HPDE6-E6E7 (cell line): ENCODE measurements around the gene TMTC1.
A peak's percentile ranks its signal among the peaks of the same experiment; 100 is the strongest.

Experiments used
- DNase-seq: peaks from one replicate; pipeline ENCODE4 v3.0.0; 2011; ENCODE audit warnings: missing footprints; ENCODE audit errors: extremely low spot score

TMTC1 gene

DNA sequence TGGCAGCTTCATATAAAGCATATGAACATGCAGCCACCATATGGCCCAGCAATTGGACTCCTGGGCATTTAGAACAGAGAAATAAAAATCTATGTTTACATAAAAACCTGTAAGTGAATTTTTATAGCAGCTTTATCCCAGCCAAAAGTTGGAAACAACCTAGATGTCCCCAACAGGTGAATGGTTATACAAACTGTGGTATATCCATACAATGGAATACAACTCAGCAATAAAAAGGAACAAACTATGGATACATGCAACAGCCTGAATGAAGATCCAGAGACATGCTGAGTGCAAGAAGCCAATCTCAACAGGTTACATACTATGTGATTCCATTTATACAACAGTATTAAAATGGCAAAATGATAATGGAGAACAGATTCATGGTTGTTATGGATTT, 3.7 kb downstream of the TMTC1 start:
- no peak for DNase-seq

DNA sequence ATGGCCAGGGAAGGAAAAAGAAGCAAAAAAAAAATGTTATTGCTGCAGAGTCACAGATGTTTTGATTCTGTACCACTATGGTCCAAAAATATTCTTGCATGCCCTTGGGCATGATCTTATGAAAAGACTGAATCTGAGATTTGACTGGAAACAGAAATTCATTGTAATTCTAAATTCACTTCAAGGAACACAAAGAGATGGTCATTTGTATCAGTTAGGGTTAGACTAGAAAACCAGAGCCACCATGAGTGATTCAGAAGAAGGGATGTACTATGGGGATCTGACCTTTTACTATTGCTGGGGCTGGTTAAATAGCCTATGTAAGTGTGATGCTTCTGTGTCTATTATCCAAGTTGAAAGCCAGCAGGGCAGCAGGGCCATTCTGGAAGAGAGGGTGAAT, 5.2 kb downstream of the TMTC1 start:
- no peak for DNase-seq

DNA sequence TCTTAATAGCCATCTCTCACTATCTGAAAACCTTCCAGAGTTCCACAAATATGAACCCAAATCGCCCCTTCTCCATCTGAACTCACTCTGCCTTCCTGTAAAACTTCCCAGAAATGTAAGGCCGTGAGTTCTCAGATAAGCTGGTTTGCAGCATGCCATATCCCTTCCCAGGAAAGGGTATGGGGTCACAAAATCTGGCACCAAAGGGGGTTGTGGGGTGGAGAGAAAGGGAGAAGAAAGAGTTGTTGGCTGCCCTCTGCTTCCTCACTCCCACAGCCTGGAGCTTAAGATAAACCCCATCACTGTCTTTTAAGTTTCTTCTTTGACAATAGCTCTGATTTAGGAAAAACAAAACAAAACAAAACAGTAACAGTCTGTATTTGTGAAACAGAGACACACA, 10.7 kb downstream of the TMTC1 start:
- DNase-seq: no peak

DNA sequence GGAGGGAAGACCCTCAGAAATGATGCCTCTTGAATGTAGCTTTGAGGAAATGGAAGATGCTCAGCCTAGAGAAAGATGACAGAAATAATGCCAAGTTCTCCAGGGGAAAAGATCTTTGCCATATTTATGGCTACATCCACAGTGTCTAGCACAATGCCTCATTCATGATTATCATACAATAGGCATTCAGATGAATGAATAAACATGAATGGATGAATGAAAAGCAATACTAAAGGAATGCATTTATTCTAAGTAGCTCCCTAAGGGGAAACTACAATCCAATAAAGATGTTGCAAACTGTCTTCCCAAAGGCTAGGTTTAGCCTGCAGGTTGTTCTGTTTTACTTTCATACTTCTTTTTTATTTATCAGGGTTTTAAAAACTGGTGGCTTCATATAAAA, 12.0 kb downstream of the TMTC1 start:
- DNase-seq: no peak

DNA sequence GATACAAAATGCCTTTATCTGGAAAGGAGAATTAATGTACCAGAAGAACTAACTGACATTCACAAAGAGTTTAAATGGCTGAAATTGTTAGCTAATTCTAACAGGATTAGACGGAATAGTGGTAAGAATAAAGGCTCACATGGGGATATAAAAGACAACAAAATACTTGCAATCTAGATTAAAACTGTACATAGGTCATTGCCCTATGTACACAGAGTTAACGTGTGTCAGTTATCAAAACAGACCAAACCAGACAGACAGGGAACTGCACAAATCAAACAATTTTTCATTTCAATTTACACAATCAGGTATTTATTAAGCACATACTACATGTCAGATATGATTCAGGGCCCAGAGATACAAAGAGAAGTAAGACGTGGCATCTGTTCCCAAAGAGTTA, 12.6 kb downstream of the TMTC1 start:
- no peak for DNase-seq

DNA sequence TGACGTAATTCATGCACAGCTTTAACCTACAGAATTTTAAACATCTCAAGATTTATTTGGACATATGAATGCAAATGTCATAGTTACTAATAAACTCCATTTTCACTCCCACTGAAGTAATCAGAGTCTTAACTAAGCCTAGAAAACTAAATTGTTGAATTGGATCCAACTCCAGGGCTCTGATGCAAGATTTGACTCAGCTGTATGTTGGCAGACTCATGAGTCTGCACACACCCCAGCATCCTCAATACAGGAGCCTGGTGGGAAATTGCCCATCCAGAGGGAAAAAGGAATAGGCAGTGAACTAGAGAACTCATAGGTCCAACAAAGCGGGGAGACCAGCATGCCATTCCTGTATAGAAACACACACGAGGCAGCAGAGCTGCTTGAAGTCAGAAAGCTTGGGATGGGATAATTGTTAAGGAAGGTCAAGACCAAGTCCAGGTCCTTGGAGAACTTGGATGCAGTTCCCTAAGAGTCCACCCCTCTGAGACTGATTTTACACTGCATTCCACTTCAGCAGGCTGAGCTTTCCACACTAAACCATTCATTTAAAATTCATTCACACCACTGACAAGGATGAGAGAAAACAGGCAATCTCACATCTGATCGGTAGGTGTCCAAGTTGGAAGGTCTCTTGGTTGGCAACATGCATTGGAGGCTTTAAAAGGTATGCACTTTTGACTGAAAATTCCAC, 14.4 kb downstream of the TMTC1 start:
- DNase-seq: no peak

DNA sequence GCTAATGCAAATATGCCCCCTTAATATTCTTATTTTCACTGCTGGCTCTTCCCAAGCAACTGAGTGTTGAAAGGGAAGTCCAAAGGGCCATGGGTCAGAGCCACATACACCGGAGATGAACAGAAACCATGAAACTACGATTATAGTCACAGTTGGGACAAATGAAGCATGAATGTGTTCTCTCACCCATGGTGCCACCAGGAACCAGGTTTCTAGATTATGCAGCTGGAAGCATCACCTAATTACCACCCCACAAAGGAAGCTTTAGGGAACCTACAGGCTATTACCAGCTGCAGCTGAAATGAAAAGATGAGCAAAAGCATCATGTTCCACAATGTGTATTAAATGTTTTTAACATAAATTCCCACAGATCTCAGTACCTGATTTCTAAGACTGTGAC, 15.4 kb downstream of the TMTC1 start:
- DNase-seq: no peak

DNA sequence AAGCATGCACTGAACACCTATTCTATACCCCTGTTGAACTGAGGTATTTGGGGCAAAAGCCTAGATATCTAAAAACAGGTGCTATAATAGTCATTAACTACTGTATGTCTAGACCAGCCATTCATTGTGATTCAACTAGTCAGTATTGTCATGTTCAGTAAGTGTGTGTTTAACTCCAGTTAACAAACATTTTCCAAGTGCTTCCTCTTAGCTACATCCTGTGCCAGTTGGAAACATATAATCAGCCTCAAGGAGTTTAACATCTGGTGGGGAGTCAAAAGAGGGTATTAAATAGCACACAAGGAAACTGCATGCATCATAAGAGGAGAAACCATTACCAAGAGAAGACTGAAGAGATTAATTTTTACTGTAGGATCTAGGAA, 20.4 kb downstream of the TMTC1 start:
- DNase-seq: no peak

DNA sequence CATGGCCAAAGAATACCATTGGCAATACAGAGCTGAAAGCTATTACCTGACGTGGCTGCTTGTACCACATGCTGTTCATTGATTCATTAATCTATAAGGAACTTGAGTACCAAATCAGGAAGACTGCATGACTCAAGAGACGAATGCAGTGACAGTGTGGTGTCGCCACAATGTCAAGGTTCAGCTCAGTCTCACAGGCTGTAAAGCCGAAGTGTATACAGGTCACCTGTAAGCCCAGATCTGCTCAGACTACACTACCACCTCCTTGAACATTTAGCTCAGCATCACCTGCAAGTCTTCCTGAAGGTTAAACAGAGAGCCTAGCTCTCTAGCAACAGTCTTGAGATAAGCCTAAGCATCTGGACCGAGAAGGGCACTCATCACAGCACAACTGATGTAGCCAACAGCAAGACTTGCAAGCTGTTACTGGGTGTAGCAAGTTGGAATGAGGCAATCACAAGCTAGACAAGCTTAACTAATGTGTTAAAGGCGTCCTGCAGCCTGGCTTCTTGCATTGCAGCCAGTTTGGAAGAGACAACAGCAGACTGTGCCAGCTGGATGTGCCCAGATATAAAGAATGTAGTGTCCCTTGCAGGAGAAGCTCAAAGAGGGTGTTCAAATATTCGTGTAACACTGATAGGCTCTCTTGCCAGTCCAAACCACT, 21.0 kb downstream of the TMTC1 start:
- DNase-seq: no peak

DNA sequence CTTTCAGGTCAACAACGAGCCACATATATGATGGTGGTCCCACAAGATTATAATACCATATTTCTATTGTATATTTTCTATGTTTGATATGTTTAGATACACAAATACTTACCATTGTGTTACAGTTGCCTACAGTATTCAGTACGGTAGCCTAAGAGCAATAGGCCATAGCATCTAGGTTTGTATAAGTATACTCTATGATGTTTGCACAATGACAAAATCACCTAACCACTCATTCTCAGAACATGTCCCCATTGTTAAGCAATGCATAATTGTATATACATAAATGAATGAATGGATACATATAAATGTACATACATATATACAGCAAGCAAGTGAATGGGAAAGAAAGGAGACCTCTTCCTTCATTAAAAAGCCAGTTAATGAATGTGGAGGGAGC, 23.8 kb downstream of the TMTC1 start:
- DNase-seq: no peak

DNA sequence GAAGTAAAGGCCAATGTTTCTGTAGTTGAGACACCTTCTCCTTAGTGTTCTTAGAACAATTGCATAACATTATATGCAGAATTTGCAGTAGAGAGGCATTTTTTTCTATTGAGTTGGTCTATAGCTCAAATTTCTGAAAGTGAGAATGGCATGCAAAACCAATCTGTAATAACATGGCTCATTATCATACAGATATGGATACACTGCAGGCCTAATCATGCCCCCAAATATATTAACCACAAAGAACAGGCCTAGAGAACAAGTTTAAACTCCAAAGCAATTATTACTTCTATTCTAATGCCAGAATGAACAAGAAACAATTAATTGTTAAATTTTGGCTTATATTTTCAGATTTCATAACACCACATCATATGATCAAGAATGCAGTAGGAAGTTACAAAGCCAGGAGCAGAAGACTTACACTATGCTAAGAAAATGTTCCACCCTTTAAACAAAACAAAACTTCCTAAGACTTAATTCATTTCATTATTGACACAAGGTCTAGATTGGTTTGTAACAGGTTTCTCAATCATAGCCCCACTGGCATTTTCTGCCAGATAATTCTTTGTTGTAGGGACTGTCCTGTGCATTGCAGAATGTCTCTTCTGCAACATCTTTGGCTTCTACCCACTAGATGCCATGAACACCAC, 26.9 kb downstream of the TMTC1 start:
- no peak for DNase-seq

DNA sequence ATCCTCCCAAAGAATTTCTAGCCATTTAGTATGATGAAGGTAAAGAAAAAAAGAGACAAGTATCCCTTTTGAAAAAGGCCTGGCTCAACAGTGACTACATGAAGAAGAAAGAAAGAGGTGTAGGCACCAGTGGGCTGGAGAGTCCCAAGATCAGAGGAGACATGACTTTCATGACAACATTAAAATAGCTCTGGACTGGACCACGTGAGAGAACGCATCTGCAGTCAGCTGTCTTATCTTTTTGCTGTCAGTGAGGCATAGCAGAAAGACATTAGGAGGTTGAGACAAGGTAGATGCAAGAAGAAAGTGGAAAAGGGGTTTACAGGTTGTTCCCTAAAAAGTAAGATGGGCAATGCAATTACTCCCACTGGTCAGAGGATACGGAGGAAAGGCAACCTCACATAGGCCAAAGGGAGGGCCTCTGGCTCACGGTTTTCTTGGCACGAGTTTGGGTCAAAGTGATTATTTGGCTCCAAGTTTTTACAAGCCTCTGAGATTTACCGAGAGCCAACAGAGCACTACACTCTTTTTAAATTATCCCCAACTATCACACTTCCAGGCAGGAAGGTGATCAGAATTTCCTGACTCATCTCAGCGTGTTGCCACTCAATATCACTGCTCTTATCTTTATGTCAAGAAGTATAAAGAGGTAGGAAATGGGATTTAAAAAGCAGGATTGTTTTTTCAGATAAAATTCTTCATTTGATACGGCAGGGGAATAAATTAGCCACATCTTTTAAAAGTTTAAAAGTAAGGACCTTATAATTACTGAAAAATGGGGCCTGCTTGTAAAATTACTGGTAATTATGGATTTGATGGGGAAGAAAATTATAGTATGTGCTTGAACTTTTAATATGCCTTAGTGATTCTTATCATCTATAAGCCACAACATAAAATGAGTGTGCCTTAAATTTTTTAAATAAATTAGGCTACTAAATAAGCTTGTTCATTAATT, 29.2 kb downstream of the TMTC1 start:
- no peak for DNase-seq

DNA sequence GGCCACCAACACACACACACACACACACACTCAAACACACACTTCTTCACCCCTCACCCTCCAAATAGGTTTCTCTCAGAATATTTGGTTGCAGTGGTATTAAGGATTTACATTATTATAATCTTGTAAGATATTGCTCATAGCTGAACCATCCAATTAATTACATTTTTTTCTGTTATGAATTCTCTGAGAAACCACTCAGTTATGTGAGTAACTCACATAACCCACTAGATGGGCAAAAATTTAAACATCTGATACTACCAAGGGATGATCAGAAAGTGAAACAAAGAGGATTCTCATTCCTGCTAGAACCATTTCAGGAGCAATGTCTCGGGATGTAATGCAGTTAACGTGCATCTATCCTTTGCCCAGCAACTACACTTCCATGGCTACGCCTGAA, 31.6 kb downstream of the TMTC1 start:
- DNase-seq: no peak

DNA sequence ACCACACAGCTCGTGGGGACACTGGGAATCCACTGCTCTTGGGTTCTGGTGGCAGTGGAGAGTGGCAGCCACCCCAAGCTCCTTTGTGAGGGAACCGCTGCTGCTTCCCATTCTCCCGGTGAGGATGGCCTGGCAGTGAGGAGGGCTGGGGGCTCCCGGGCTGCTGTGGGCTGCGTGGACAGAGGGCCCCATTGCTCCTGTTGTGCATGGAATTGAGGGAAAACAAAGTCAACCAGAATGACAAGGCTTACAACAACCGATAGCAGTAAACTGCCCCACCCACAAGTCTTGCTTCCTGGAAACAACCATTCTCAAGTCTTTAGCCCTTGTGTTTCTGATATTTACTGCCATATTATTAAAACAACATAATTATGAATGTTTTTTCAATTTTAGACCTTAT, 32.1 kb downstream of the TMTC1 start:
- no peak for DNase-seq

DNA sequence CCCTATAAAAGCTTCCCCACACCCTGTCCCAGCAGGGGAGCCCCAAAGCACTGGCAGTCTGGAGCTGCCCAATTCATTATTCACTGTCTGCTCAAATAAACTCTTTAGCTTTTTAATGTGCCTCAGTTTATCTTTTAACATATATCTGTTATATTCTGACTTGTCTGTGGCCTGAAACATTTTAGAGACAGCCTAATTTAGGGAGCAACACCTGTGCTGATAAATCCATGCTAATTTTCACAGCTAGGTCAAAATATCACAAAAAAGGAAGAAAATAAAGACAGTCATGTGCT, 32.9 kb downstream of the TMTC1 start:
- DNase-seq: no peak

DNA sequence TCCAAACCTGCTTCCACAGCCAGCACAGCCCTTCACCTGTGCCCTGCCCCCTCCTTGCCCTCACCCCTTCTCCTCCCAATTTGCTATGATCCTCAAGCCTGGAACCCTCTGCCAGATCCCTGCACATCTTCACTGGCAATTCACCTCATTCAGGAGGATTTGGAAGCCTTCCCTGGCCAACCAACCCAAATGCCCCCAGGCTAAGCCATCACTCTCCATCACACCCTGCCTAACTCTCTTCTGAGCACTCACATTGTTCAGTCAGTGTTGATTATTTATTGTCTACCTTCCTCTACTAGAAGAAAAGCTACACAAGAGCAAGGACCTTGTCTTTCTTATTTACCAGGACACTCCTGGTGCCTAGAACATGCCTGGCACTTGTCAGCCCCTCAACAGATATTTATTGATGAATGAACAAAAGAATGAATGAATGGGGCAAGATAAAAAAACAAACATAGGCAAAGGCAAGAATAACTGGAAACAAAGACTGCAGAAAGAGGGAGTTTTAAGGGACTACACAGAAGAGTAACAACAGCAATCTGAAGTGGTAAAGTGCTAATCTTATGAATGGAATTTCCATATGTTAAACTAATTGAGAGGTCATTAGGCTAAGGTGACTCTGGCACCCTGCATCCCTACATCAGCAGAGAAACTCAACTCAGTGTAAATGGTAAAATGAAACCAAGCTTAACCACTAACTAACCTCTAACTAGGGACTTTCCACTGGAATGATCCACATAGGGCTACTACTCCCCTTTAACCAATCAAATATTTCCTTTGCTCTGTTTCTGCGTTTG, 33.4 kb downstream of the TMTC1 start:
- DNase-seq: no peak

DNA sequence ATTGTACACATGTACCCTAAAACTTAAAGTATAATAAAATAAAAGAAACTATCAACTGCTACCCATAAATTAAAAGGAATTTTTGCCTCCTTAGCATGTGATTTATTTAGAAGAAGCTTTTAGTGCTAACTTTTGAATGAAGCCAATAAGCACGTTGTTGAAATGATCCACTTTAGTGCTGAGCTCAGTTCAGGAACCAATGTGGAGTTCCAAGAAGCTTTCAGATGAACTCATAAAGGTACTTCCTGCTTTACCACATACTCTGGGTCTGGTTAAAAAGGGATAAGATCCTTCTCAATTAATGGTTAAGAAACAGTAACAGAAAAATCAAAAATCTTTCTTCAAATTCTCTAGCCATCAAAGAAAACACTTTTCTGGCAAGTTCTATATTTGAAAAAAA, 39.4 kb downstream of the TMTC1 start:
- no peak for DNase-seq

DNA sequence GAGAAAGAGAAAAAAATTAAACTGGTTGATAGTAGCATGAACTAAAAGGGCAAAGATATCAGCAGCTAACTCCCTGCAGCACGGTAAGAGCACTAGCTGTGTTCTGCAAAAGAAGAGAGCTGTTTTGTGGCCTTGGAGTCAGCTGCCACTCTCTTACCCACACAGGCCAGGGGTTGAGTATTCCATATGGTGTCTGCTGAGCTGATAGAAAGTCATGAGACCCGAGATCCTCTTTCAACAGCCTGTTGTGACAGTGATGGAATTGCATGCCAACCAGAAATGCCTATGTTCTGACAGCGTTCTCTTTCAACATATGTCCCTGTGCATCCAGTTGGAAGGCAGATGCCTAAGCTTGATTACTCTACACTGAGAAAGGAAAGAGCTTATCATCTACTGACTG, 39.9 kb downstream of the TMTC1 start:
- no peak for DNase-seq

DNA sequence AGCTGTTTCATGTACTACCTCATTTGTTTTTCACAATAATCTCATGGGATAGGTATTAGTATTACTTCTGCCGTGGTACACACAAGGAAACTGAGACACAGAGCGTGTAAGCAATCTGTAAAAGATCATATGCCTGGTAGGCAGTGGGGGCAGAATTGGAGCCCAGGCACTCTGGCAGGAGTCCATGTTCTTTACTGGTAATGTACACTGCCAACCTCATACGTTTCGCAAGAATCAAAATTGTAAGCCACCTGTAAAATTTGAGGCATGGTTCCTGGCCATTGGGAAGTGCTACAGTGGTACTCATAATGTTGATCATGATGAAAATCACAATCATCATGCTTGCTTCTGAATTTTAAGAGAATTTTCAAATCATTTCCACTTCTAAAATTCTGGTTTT, 40.7 kb downstream of the TMTC1 start:
- DNase-seq: no peak

DNA sequence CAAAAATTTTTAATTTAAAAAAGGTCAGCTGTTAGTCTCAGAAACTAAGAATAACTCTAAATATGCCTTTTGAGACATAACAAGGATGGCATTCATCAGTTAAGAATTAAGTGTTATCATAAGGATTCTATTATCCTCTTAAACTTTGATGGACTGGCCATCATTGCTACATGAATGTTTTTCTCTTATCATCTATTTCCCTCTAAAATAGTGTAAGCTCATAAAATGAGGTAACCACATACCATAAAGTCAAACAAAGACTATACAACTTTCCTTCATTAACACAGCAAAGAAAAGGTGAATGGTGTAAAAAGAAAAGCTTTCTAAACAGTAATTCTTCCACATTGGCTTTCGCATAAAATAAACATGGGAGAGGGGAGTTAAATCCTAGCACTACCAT, 41.1 kb downstream of the TMTC1 start:
- DNase-seq: no peak

DNA sequence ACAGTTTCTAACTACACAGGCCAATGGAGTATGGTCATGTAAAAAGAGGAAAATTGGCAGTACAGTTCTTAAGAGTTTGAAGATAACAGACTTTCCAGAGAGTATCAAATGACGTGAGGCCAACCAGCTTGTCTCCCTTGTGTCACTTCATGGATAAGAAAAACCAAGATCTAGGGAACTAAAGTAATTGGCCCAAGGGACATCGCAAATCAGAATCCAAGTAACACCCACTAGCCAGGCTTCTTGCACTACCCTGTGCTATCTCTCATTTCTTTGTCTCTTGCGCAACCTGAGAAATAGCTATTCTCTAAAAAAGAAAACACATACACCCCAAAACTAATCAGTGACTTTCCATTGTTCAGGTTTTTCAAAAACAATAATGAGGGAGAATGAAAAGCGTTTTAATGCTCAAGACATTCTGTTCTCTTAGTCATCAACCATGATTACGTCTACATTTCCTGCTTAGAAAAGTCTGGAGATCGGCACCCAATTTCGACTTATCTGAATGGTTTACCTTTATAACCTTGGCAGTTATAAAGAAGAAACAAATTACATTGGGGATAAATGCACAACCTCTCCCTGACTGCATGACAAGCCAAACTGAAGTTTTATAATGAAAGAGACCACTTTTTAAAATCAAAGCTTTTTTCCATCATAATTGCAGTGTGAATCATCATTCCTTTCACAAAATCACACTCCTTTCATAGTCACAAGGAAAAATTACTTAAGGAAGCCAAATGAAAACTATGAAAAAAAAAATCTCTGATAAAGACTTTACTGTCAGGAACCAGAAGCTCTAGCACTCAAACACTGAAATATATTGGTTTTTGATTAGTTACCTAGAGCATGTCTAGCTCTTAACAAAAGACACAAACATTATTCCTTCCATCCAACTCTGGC, 42.1 kb downstream of the TMTC1 start:
- peak; percentile 9 for DNase-seq
